Fibroblast of skin of left quadriceps (primary cell): ENCODE results near the gene STK32B.

Experiments used
- DNase-seq, 2 experiments: peaks; one replicate each; pipeline ENCODE4 v3.0.0-alpha.2; 2013; ENCODE audit warnings: low read depth in 2 of 2

The STK32B gene

DNA sequence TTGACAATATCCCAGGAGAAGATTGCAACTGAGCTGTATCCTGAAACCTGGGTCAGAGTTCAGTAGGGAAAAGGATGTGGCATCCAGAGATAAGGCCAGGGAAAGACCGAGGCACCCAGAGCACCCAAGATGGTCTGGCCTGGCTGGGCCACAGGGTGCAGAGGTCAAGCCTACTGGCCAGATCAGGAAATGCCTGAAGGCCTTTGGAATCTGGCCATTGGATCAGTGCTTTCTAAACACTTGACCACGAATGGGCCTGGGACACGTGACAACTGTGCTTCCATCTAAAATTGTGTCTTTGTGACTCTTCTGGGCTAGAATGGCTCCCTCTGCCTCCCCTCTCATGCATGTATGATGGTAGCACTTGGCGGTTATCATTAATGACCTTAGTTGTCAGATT, 340.2 kb downstream of the STK32B start:
- DNase-seq, result no peak

- no peak for DNase-seq
These were observed 342.7 kb downstream of the STK32B start for GRCh38 chr4:5393911-5394513.

- DNase-seq, result no peak
These were observed 344.5 kb downstream of the STK32B start for GRCh38 chr4:5395781-5396180.

- DNase-seq, result no peak
These were observed 346.8 kb downstream of the STK32B start for GRCh38 chr4:5398056-5398455.

- DNase-seq, result no peak
These were observed 347.8 kb downstream of the STK32B start for GRCh38 chr4:5399124-5399523.

- no peak for DNase-seq
These were observed 348.6 kb downstream of the STK32B start for GRCh38 chr4:5399790-5400421.

- DNase-seq, result no peak
These were observed 352.6 kb downstream of the STK32B start for GRCh38 chr4:5403746-5404497.

DNA sequence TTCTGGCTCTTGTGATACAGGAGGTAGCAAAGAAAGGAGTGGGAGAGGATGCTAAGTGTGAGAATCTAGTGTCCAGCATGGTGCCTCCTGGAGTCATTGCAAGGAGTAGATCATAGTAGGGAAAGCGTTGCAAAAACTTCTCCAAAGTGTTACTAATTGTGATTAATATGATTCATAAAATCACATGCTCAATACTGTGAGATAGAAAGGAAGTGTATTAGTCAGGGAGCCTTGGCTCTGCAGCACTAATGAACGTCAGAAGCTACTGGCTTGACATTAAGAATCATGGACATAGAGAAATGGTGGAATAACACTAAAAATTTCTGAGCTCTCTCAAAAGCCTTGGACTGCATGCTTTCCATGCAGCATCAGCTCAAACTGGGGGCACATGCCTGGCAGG, 358.0 kb downstream of the STK32B start:
- DNase-seq, result no peak

DNA sequence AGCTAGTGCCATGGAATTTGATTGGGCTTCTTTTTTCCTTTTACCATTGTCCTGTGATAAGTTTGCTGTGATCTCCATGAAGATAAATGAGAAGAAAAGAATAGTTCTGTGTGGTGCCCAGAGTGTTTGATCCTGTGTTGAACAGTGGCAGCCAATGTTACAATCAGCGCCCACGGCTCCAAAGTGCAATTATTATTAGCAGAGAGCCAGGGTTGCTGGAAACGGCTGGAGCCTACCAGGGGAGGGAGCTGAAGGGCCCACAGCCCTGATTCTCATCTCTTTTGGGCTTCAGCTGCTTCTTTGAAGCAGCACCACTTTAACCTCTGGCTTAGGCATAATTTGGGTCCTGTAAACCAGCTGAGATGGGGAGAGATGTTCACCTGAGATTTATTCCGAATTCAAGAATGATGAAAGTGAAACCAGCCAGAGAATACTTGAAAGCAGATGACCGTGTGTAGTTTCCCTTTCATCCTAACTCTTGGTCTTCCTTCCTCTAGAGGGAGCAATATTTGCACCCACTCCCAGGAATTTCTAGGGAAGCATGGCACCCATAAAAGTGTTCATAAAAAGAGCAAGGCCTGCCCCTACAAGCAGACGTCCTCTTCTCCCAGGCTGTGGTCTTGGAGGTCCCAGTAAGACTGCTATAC, 358.8 kb downstream of the STK32B start:
- DNase-seq, result no peak

- no peak for DNase-seq
These were observed 361.0 kb downstream of the STK32B start for GRCh38 chr4:5412296-5412695.

- no peak for DNase-seq
These were observed 361.5 kb downstream of the STK32B start for GRCh38 chr4:5412751-5413150.

- no peak for DNase-seq
These were observed 365.4 kb downstream of the STK32B start for GRCh38 chr4:5416637-5417036.

DNA sequence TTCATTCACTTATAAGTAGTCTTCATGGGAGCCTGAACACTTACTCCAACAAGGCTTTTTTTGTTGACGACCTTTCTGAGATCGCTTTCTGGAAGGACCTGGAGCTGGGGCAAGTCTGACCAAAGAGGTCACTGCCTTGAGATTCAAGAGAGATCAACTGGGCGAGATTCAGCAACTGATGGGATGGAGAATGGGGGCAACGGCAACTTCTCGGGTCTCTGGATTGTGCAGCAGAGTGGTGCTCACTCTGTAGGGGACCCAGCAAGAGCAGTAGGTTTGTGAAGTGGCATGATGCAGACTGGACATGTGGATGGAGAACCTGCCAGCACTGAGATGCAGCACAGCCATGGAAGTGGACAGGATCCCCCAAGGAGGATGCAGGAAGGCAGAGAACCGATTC, 369.0 kb downstream of the STK32B start:
- no peak for DNase-seq

- DNase-seq, result no peak
These were observed 370.1 kb downstream of the STK32B start for GRCh38 chr4:5421416-5421815.

DNA sequence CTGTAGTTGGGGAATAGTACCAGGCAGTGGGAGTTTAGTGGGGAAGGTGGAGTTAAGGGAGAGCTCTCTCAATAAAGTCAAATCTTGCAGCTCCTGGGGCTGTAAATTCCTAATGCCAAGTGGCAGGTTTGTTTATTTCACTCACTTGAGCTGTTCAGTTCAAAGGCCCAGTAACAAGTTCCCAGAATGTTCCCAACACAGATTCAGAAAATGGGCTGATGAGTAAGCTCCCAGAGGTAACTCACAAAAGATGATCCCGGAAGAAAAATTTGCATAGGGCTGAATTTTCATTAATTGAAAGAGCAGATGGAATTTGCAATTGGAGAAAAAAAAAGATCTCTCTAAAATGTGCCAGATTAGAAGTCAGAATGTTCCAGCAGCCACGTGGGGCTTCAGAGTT, 370.9 kb downstream of the STK32B start:
- DNase-seq, result no peak

DNA sequence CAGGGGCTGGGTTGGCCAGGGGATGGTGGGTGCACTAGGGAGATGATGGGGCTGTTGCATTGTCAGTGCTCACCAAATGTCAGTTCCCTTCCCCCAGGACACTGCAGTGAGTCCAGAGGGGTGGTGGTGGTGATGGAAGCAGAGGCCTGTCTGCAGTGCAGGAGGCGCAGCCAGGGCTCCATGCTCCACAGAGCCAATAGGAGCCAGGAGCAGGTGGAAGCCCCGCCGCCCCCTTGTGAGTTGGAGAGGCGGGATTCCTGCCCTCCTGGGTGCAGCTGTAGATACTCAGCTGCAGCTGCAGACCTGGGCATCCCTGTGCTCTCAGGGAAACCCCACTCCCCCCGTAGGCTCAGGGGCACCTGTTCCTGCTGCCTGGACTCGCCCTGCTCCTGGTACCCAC, 372.4 kb downstream of the STK32B start:
- no peak for DNase-seq

DNA sequence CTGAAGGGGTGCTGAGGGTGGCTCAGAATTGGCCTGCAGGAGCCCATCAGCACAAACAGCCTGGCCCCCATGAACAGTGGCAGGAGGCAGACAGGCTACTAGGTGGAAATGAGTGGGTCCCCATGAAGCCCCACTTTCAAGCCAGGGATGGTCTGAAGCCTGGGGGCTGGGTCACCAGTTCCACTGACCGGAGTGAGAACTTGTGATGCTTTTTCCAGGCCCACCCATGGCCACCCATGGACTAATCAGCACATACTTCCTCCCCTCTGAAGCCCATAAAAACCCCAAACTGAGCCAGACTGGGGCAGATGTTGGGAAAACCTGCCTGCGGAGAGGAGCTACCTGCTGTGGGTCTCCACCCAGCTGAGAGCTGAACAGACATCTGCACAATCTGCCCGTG, 372.9 kb downstream of the STK32B start:
- no peak for DNase-seq

- DNase-seq, result no peak
These were observed 373.6 kb downstream of the STK32B start for GRCh38 chr4:5424901-5425300.

DNA sequence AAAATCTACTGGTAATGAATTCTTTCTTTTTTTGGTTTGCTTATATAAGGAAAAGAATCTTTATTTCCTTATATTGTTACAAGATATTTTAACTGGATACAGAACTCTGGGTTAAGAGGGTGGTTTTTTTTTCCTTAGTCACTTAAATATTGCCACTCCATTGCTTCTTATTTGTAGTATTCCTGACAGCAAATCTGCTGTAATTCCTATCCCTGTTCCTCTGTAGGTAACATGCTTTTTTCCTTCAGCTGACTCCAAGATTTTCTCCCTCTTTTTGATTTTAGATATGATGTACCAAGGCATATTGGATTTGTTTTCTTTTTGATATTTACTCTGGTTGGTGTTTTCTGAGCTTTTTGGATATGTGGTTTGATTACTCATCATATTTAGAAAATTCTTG, 378.5 kb downstream of the STK32B start:
- DNase-seq, result no peak

DNA sequence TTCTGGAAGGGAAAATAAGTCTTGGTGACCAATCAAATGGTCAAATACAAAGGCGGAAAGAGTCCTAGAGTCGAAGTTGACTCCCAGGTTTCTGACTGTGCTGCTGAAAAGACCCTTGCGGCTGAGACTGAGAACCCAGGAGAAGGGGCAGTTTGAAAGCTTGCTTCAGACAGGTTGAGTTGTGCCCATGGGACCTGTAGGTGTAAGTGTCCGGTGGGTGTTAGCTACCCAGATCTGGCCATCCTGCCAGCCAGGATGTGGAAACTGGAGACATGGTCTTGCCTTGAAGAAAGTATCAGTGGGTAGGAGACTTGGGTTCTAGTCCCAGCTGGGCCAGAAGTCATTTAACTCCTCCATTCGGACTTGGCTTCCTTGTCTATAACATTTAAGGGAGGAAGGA, 381.9 kb downstream of the STK32B start:
- no peak for DNase-seq

DNA sequence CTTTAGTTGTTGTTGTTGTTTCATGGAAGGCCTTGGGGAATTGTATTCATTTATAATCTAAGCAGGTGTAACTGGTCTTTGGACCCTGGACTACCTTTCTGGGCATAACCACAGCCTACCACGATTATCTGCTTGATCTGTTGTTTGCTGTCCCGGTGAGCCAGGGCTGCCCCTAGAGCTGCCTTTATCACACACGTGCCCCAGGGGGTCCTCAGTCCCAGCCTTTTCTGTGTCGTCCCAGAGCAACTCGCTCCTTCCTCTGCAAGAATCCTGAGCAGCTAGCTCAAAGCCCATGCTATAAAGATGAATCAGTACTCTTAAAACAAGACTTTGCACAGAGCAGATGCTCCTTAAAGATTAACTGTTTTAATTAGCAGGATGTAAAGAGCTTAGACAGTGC, 383.9 kb downstream of the STK32B start:
- DNase-seq, result no peak

DNA sequence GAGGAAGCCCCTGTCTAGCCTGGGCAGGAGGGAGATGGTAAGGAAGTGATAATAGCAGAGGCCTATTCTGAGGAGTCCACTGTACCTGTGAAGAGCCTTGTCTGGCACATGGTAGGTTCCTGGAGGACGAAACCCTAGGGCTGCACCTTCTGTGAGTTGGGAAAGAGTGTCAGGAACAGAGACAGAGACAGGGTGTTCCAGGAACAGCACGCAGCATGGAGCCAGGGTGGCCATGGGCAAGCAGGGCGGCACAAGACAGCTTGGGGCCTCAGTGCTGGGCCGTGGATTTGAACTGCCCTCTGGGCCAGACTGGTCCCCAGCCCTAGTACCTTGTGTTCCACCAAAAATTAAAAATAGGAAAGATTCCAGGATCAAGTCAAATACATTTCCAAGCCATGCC, 384.5 kb downstream of the STK32B start:
- no peak for DNase-seq
